T-cell (primary cell): ENCODE measurements around the gene VWA3B. TPM values are rescaled to one million over a fixed set of nuclear protein-coding genes. Genes with fewer than 3 reads are reported as not detected.
"Not testable (repeated sequence)": the region's sequence is repeated elsewhere in the genome, so short reads cannot be mapped to it uniquely, and the experiment has no call there.

Source experiments
- ATAC-seq, 4 experiments: fragments of 200-7000 bp in 3 of 4; fragments of 150-1000 bp in 1 of 4; cut with Tn5 transposase; replicated peaks in 1 of 4; 1 replicate in 3 of 4; 2 replicates in 1 of 4; pipeline ENCODE4 v1.10.0; 2021; ENCODE audit warnings: moderate library complexity in 3 of 4, mild to moderate bottlenecking in 2 of 4, moderate number of reproducible peaks in 1 of 4
- CTCF ChIA-PET, 2 donors: fragments of 300-600 bp; sonication (Branson Sonifier 250); formaldehyde crosslinking; loops; one replicate each; lab custom pipeline; 2022; ENCODE audit warnings: antibody characterized with exemption in 2 of 2; lab: Charles Lee
- POLR2A ChIA-PET, 2 donors: fragments of 300-600 bp; sonication (Branson Sonifier 250); formaldehyde crosslinking; loops; one replicate each; lab custom pipeline; 2022; ENCODE audit warnings: antibody characterized with exemption in 2 of 2; lab: Charles Lee
- DNase-seq, 35 experiments: peaks; one replicate each; pipeline versions ENCODE4 v3.0.0 to v3.0.0-alpha.2; 2013 to 2023
- H3K27ac ChIP-seq: one replicate; pipeline ENCODE4 v1.5.1; 2013; ENCODE audit warnings: low read length
- H3K27me3 ChIP-seq, 2 experiments: replicated peaks in 1 of 2; 1 replicate in 1 of 2; 2 replicates in 1 of 2; pipeline versions ENCODE4 v1.6.1 to v1.7.0; 2013; ENCODE audit warnings: low read length in 1 of 2, mixed read lengths in 1 of 2; ENCODE audit not compliant: control insufficient read depth in 2 of 2, insufficient read depth in 2 of 2; ENCODE audit errors: extremely low read depth in 1 of 2
- H3K36me3 ChIP-seq, 2 donors: 1 replicate in 1 of 2; 2 replicates in 1 of 2; pipeline versions ENCODE4 v1.6.1 to v1.7.0; 2013; ENCODE audit warnings: low read length in 1 of 2; ENCODE audit not compliant: control insufficient read depth in 2 of 2, insufficient read depth in 1 of 2; ENCODE audit errors: extremely low read depth in 1 of 2
- H3K4me1 ChIP-seq, 2 experiments: 1 replicate in 1 of 2; 2 replicates in 1 of 2; pipeline versions ENCODE4 v1.6.1 to v1.7.0; 2013; ENCODE audit warnings: low read length in 2 of 2, mixed read lengths in 1 of 2; ENCODE audit not compliant: insufficient read depth in 2 of 2, control insufficient read depth in 1 of 2; ENCODE audit errors: extremely low read depth in 1 of 2
- H3K4me3 ChIP-seq, 2 donors: 1 replicate in 1 of 2; 2 replicates in 1 of 2; pipeline versions ENCODE4 v1.5.1 to v1.7.0; 2013; ENCODE audit warnings: mild to moderate bottlenecking in 2 of 2, low read length in 1 of 2, moderate library complexity in 1 of 2; ENCODE audit not compliant: control insufficient read depth in 1 of 2; ENCODE audit errors: extremely low read depth in 1 of 2
- H3K9me3 ChIP-seq: 2 replicates; pipeline ENCODE4 v1.7.0; 2013
- H3K27ac Mint-ChIP-seq, 2 donors: one replicate each; pipeline ENCODE4 v1.8.0; 2020 to 2021; ENCODE audit warnings: mild to moderate bottlenecking in 2 of 2, mixed read lengths in 2 of 2
- H3K27me3 Mint-ChIP-seq, 2 donors: one replicate each; pipeline ENCODE4 v1.8.0; 2021 to 2022; ENCODE audit warnings: mixed read lengths in 2 of 2
- H3K36me3 Mint-ChIP-seq: one replicate; pipeline ENCODE4 v1.8.0; 2021; ENCODE audit warnings: mixed read lengths
- H3K4me1 Mint-ChIP-seq, 3 donors: one replicate each; pipeline ENCODE4 v1.8.0; 2020 to 2022; ENCODE audit warnings: mixed read lengths in 3 of 3, mild to moderate bottlenecking in 1 of 3
- H3K4me3 Mint-ChIP-seq, 3 donors: one replicate each; pipeline ENCODE4 v1.8.0; 2020 to 2022; ENCODE audit warnings: mild to moderate bottlenecking in 3 of 3, mixed read lengths in 3 of 3, moderate library complexity in 3 of 3
- H3K9me3 Mint-ChIP-seq, 3 donors: one replicate each; pipeline ENCODE4 v1.8.0; 2020 to 2022; ENCODE audit warnings: mixed read lengths in 3 of 3
- WGBS: methylation state at CpG from one replicate; pipeline ENCODE4 v1.1.5; 2013; ENCODE audit warnings: missing lambda C conversion rate; ENCODE audit not compliant: insufficient coverage; 5-methylcytosine and 5-hydroxymethylcytosine counted together
- total RNA-seq, 35 experiments: library from RNA in 6 of 35; stranded (reverse) in 6 of 35; fragments of 120-200 nt in 1 of 35; gene quantifications; one replicate each; pipeline versions ENCODE4 v1.2.1 to v1.2.4 and lab custom pipeline; 2013 to 2026

VWA3B gene
- total RNA-seq, 5 donors from 2014 or later (not counting 1 experiment from before 2014, with no cell fraction given): not detected

GRCh38 chr2:98122524-98122923 is 35.6 kb downstream of the VWA3B start:
- H3K27ac ChIP-seq: no peak overlapping the region
- no peak overlapping the region for H3K4me3 ChIP-seq
- Mint-ChIP-seq H3K9me3 (no peaks in the 10 kb centered on the region), H3K27me3 (peaks cover 4 to 10% of the 10 kb centered on the region in 2 donors), H3K27ac (no peak overlapping the region), H3K36me3 (no peaks in the 10 kb centered on the region), H3K4me1 (peaks cover 5 to 14% (median 5%) of the 10 kb centered on the region in 3 donors), H3K4me3 (no peak overlapping the region)
- CTCF ChIA-PET: no interaction called here
- no peaks in the 10 kb centered on the region for H3K4me1 ChIP-seq
- 84% methylated on average over 3 of the region's 3 CpGs for WGBS
- POLR2A ChIA-PET: no interaction called here
- no peak for ATAC-seq
- no peak for DNase-seq
- no peaks in the 10 kb centered on the region for H3K9me3 ChIP-seq
- H3K36me3 ChIP-seq: no peaks in the 10 kb centered on the region
- peaks cover 0 to 24% of the 10 kb centered on the region in 2 experiments for H3K27me3 ChIP-seq

GRCh38 chr2:98123286-98123685 is 36.3 kb downstream of the VWA3B start:
- Histone ChIP-seq H3K27me3 (peaks cover 0 to 29% of the 10 kb centered on the region in 2 experiments), H3K4me3 (no peak overlapping the region), H3K4me1 (no peaks in the 10 kb centered on the region), H3K27ac (no peak overlapping the region), H3K9me3 (no peaks in the 10 kb centered on the region), H3K36me3 (no peaks in the 10 kb centered on the region)
- H3K27me3 Mint-ChIP-seq: peaks cover 4 to 10% of the 10 kb centered on the region in 2 donors
- H3K36me3 Mint-ChIP-seq: no peaks in the 10 kb centered on the region
- no peak for ATAC-seq
- no peak overlapping the region for H3K27ac Mint-ChIP-seq
- CTCF ChIA-PET: no interaction called here
- H3K9me3 Mint-ChIP-seq: no peaks in the 10 kb centered on the region
- H3K4me1 Mint-ChIP-seq: peaks cover 5 to 14% (median 5%) of the 10 kb centered on the region in 3 donors
- 16% methylated on average over 6 of the region's 8 CpGs for WGBS
- POLR2A ChIA-PET: no interaction called here
- no peak for DNase-seq
- H3K4me3 Mint-ChIP-seq: no peak overlapping the region

GRCh38 chr2:98126061-98126460 is 39.1 kb downstream of the VWA3B start:
- CTCF ChIA-PET: no interaction called here

GRCh38 chr2:98127229-98127989 is 40.4 kb downstream of the VWA3B start:
- POLR2A ChIA-PET: no interaction called here
- Mint-ChIP-seq H3K4me3 (no peak overlapping the region), H3K36me3 (no peaks in the 10 kb centered on the region), H3K4me1 (peaks cover 5 to 14% (median 5%) of the 10 kb centered on the region in 3 donors), H3K27me3 (peaks cover 15 to 25% of the 10 kb centered on the region in 2 donors), H3K27ac (no peak overlapping the region), H3K9me3 (no peaks in the 10 kb centered on the region)
- no peaks in the 10 kb centered on the region for H3K36me3 ChIP-seq
- no peak overlapping the region for H3K4me3 ChIP-seq
- DNase-seq: no peak
- no peak for ATAC-seq
- no peak overlapping the region for H3K27ac ChIP-seq
- H3K4me1 ChIP-seq: no peaks in the 10 kb centered on the region
- H3K27me3 ChIP-seq: peaks cover 0 to 30% of the 10 kb centered on the region in 2 experiments
- CTCF ChIA-PET: interaction anchor here in 1 of 2 donors (0.6 kb wide), 1 partner anchor 8 kb away, joined by 3 read pairs; no protein-coding TSS in a partner anchor
- WGBS: 94% methylated on average over 4 of the region's 15 CpGs
- H3K9me3 ChIP-seq: no peaks in the 10 kb centered on the region

More at GRCh38 chr2:98126061-98126460, 39.1 kb downstream of the VWA3B start:
- Mint-ChIP-seq H3K9me3 (no peaks in the 10 kb centered on the region), H3K36me3 (no peaks in the 10 kb centered on the region), H3K4me1 (peaks cover 5 to 14% (median 5%) of the 10 kb centered on the region in 3 donors), H3K4me3 (no peak overlapping the region), H3K27me3 (peaks cover 14 to 22% of the 10 kb centered on the region in 2 donors), H3K27ac (no peak overlapping the region)
- Histone ChIP-seq H3K36me3 (no peaks in the 10 kb centered on the region), H3K27ac (no peak overlapping the region), H3K4me1 (no peaks in the 10 kb centered on the region), H3K9me3 (no peaks in the 10 kb centered on the region), H3K4me3 (no peak overlapping the region), H3K27me3 (peaks cover 0 to 29% of the 10 kb centered on the region in 2 experiments)
- POLR2A ChIA-PET: no interaction called here
- no peak for ATAC-seq
- DNase-seq: no peak
- 100% methylated on average over 1 of the region's 5 CpGs for WGBS

- peaks cover 18 to 20% of the 10 kb centered on the region in 2 donors for H3K27me3 Mint-ChIP-seq
- no peak overlapping the region for H3K27ac Mint-ChIP-seq
- CTCF ChIA-PET: no interaction called here
- peaks cover 0 to 8% (median under 1%) of the 10 kb centered on the region in 3 donors for H3K4me1 Mint-ChIP-seq
- H3K36me3 Mint-ChIP-seq: no peaks in the 10 kb centered on the region
- no peaks in the 10 kb centered on the region for H3K9me3 ChIP-seq
- WGBS: 90% methylated on average over 3 of the region's 7 CpGs
- no peak overlapping the region for H3K4me3 Mint-ChIP-seq
- H3K36me3 ChIP-seq: no peaks in the 10 kb centered on the region
- peaks cover 0 to 24% of the 10 kb centered on the region in 2 experiments for H3K27me3 ChIP-seq
- no peak for DNase-seq
- no peak overlapping the region for H3K27ac ChIP-seq
- no peaks in the 10 kb centered on the region for H3K9me3 Mint-ChIP-seq
- no peak overlapping the region for H3K4me3 ChIP-seq
- H3K4me1 ChIP-seq: no peaks in the 10 kb centered on the region
- ATAC-seq: no peak
- POLR2A ChIA-PET: no interaction called here
Observed at GRCh38 chr2:98128556-98129109, 41.7 kb downstream of the VWA3B start.

- H3K36me3 ChIP-seq, DNase-seq, POLR2A ChIA-PET, H3K4me3 ChIP-seq, H3K4me3 Mint-ChIP-seq, H3K36me3 Mint-ChIP-seq, H3K9me3 ChIP-seq, H3K4me1 ChIP-seq, H3K27ac ChIP-seq, H3K27ac Mint-ChIP-seq, ATAC-seq, CTCF ChIA-PET, H3K9me3 Mint-ChIP-seq: not testable (repeated sequence)
- WGBS: no CpG with 5 or more reads among the region's 5 CpGs
- Mint-ChIP-seq H3K4me1 (peaks cover 3 to 13% (median 12%) of the 10 kb centered on the region in 3 donors), H3K27me3 (peaks cover 16 to 25% of the 10 kb centered on the region in 2 donors)
- peaks cover 0 to 24% of the 10 kb centered on the region in 2 experiments for H3K27me3 ChIP-seq
Observed at GRCh38 chr2:98130073-98130472, 43.1 kb downstream of the VWA3B start.
